ENCODE measurements around the gene RBM15B. TPM values are rescaled to one million over a fixed set of nuclear protein-coding genes. Genes with fewer than 3 reads are reported as not detected.
"Not testable (repeated sequence)": the region's sequence is repeated elsewhere in the genome, so short reads cannot be mapped to it uniquely, and the experiment has no call there.

Gene RBM15B
- polyA plus RNA-seq, 2 of the 4 experiments (the other 2 are of a cell fraction) = 7.9 to 17.0 TPM

DNA sequence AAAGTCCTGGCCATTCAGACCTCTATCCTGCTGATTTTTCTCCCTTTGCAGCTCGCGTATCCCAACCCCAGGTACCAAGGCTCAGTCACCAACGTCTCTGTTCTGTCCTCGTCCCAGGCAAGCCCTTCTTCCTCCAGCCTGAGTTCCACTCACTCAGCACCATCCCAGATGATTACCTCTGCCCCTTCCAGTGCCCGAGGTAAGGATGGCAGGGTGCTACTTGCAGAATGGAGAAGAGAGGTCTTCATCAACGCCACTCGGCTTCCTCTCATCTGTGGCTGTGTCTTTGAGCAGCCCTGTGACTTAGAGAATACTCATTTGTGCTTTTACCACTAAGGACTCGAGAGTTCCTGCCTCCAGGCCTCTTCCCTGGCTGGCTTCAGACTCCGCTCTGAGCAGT is 28.6 kb upstream of the RBM15B start:
- Histone ChIP-seq H3K9me3 (no peaks in the 10 kb centered on the region), H3K4me3 (no peak overlapping the region), H3K4me2 (no peak overlapping the region), H3K27ac (no peak overlapping the region), H3K4me1 (no peaks in the 10 kb centered on the region)
- TF ChIP-seq GATA3 (IDR thresholded peaks at IDR 0.05; ENCODE audit: borderline replicate concordance) = no peak
- TF ChIP-seq FOSL2 (IDR thresholded peaks at IDR 0.05) = no peak
- no peak for TF ChIP-seq FOSL2 (CRISPR knock-in tag; IDR thresholded peaks at IDR 0.05)
- TF ChIP-seq ZNF302 (CRISPR knock-in tag; IDR thresholded peaks at IDR 0.05) = no peak
- no peak for TF ChIP-seq TP53 (CRISPR knock-in tag; IDR thresholded peaks at IDR 0.05)
- TF ChIP-seq CEBPB (IDR thresholded peaks at IDR 0.05) = no peak
- TF ChIP-seq NFE2L2 (conservative IDR thresholded peaks at IDR 0.05; ENCODE audit: low read length) = no peak
- TF ChIP-seq POLR2AphosphoS2 (conservative IDR thresholded peaks at IDR 0.05; ENCODE audit: low read length) = no peak
- TF ChIP-seq ESRRA (IDR thresholded peaks at IDR 0.05; ENCODE audit: borderline replicate concordance, low read length) = no peak
- TF ChIP-seq HDAC2 (IDR thresholded peaks at IDR 0.05) = no peak
- no peak for TF ChIP-seq KDM1A (IDR thresholded peaks at IDR 0.05; ENCODE audit: low read depth)
- no peak for FAIRE-seq
- POLR2A ChIA-PET = no interaction called here
- WGBS (ENCODE audit: missing lambda C conversion rate) = 46% methylated on average over 9 of the region's 9 CpGs
- no peak for ATAC-seq
- no peak for DNase-seq (ENCODE audit: low read depth in 1 of 2, low spot score in 1 of 2)
- CTCF ChIA-PET = interaction anchor here (2.6 kb wide), 1 partner anchor 10 kb away, joined by 9 read pairs; no protein-coding TSS in a partner anchor

DNA sequence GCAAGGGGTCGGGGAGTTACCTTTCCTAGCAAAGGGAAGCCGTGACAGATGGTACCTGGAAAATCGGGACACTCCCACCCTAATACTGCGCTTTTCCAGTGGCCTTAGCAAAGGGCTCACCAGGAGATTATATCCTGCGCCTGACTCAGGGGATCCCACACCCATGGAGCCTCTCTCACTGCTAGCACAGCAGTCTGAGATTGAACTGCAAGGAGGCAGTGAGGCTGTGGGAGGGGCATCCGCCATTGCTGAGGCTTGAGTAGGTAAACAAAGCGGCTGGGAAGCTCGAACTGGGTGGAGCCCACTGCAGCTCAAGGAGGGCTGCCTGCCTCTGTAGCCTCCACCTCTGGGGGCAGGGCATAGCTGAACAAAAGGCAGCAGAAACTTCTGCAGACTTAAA is 22.8 kb upstream of the RBM15B start:
- H3K4me3 ChIP-seq; FAIRE-seq; POLR2A ChIA-PET; H3K4me2 ChIP-seq; ATAC-seq; H3K4me1 ChIP-seq; H3K9me3 ChIP-seq; DNase-seq (ENCODE audit: low read depth in 1 of 2, low spot score in 1 of 2); H3K27ac ChIP-seq: not testable (repeated sequence)
- WGBS (ENCODE audit: missing lambda C conversion rate) = 30% methylated on average over 6 of the region's 8 CpGs
- CTCF ChIA-PET = interaction anchor here (13.9 kb wide), 1 partner anchor 751 kb away, joined by 115 read pairs; the partner anchor contains the start of gene MAPKAPK3

DNA sequence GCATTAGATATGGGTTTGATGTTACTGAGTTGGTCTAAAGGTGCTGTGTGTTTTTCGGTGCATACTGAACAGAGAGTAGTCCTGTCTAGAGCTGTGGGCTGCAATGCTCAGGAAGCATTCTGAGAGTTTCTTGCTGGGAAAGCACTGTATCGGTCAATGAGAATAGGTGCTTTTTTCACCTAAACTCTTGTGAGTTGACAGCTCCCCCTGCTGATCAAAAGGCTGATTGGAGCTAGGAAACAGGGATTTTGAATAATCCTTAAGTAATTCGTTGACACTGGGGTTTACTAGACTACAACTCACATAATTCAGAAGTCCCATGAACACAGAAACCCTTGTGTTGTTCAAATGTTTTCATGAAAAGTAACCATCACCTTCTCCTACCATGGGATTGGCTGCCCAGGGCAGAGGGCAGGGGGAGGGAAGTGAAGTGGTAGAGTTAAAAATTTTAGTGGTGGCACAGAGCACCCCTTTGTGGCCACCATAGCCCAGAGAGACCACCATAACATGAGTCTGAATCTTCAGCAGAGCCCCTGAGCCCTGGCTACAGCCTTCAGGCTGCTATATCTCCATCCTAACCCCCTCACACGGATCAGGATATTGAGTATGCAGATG is 19.0 kb upstream of the RBM15B start:
- H3K4me2 ChIP-seq = no peak overlapping the region
- WGBS (ENCODE audit: missing lambda C conversion rate) = 4% methylated on average over 4 of the region's 4 CpGs
- H3K27ac ChIP-seq = no peak overlapping the region
- FAIRE-seq (no peak), ATAC-seq (peak; percentile 75 to 88), DNase-seq (ENCODE audit: low read depth in 1 of 2, low spot score in 1 of 2) (peak in 1 of 2 experiments; percentile 68)
- POLR2A ChIA-PET = interaction anchor here (0.6 kb wide), 1 partner anchor 708 kb away, joined by 3 read pairs; no protein-coding TSS in a partner anchor
- no peaks in the 10 kb centered on the region for H3K9me3 ChIP-seq
- TF ChIP-seq PHF8 (IDR thresholded peaks at IDR 0.05; ENCODE audit: borderline replicate concordance, low read depth) = no peak
- TF ChIP-seq RAD21 (conservative IDR thresholded peaks at IDR 0.05 in 1 of 2, IDR thresholded peaks at IDR 0.05 in 1 of 2) = peak; percentile 82 to 90
- TF ChIP-seq ZSCAN20 (CRISPR knock-in tag; IDR thresholded peaks at IDR 0.05) = no peak
- no peak for TF ChIP-seq KDM1A (IDR thresholded peaks at IDR 0.05; ENCODE audit: low read depth)
- no peak for TF ChIP-seq POLR2AphosphoS2 (conservative IDR thresholded peaks at IDR 0.05; ENCODE audit: low read length)
- TF ChIP-seq, protein P1, sequence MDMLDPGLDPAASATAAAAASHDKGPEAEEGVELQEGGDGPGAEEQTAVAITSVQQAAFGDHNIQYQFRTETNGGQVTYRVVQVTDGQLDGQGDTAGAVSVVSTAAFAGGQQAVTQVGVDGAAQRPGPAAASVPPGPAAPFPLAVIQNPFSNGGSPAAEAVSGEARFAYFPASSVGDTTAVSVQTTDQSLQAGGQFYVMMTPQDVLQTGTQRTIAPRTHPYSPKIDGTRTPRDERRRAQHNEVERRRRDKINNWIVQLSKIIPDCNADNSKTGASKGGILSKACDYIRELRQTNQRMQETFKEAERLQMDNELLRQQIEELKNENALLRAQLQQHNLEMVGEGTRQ (IDR thresholded peaks at IDR 0.05) = no peak
- TF ChIP-seq, protein P2, sequence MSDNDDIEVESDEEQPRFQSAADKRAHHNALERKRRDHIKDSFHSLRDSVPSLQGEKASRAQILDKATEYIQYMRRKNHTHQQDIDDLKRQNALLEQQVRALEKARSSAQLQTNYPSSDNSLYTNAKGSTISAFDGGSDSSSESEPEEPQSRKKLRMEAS (IDR thresholded peaks at IDR 0.05) = no peak
- TF ChIP-seq, protein P3, sequence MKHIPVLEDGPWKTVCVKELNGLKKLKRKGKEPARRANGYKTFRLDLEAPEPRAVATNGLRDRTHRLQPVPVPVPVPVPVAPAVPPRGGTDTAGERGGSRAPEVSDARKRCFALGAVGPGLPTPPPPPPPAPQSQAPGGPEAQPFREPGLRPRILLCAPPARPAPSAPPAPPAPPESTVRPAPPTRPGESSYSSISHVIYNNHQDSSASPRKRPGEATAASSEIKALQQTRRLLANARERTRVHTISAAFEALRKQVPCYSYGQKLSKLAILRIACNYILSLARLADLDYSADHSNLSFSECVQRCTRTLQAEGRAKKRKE (CRISPR knock-in tag; IDR thresholded peaks at IDR 0.05; ENCODE audit: low read depth) = no peak
- TF ChIP-seq NFE2L2 (conservative IDR thresholded peaks at IDR 0.05; ENCODE audit: low read length) = no peak
- peak; percentile 79 for TF ChIP-seq SMC3 (IDR thresholded peaks at IDR 0.05)
- no peak for TF ChIP-seq HDAC2 (IDR thresholded peaks at IDR 0.05)
- TF ChIP-seq HOXB5 (CRISPR knock-in tag; IDR thresholded peaks at IDR 0.05) = no peak
- TF ChIP-seq, protein P4, sequence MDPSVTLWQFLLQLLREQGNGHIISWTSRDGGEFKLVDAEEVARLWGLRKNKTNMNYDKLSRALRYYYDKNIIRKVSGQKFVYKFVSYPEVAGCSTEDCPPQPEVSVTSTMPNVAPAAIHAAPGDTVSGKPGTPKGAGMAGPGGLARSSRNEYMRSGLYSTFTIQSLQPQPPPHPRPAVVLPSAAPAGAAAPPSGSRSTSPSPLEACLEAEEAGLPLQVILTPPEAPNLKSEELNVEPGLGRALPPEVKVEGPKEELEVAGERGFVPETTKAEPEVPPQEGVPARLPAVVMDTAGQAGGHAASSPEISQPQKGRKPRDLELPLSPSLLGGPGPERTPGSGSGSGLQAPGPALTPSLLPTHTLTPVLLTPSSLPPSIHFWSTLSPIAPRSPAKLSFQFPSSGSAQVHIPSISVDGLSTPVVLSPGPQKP (IDR thresholded peaks at IDR 0.05; ENCODE audit: low read depth, low read length) = no peak
- TF ChIP-seq TFCP2L1 (CRISPR knock-in tag; IDR thresholded peaks at IDR 0.05) = no peak
- TF ChIP-seq RCOR1 (IDR thresholded peaks at IDR 0.05; ENCODE audit: low read depth, low read length) = no peak
- TF ChIP-seq SREBF2 (IDR thresholded peaks at IDR 0.05) = no peak
- no peak for TF ChIP-seq FOSB (CRISPR knock-in tag; IDR thresholded peaks at IDR 0.05)
- TF ChIP-seq FOSL2 (IDR thresholded peaks at IDR 0.05) = no peak
- TF ChIP-seq FOSL2 (CRISPR knock-in tag; IDR thresholded peaks at IDR 0.05) = no peak
- TF ChIP-seq, protein P5, sequence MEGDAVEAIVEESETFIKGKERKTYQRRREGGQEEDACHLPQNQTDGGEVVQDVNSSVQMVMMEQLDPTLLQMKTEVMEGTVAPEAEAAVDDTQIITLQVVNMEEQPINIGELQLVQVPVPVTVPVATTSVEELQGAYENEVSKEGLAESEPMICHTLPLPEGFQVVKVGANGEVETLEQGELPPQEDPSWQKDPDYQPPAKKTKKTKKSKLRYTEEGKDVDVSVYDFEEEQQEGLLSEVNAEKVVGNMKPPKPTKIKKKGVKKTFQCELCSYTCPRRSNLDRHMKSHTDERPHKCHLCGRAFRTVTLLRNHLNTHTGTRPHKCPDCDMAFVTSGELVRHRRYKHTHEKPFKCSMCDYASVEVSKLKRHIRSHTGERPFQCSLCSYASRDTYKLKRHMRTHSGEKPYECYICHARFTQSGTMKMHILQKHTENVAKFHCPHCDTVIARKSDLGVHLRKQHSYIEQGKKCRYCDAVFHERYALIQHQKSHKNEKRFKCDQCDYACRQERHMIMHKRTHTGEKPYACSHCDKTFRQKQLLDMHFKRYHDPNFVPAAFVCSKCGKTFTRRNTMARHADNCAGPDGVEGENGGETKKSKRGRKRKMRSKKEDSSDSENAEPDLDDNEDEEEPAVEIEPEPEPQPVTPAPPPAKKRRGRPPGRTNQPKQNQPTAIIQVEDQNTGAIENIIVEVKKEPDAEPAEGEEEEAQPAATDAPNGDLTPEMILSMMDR (IDR thresholded peaks at IDR 0.05) = peak; percentile 66
- no peaks in the 10 kb centered on the region for H3K4me1 ChIP-seq
- no peak overlapping the region for H3K4me3 ChIP-seq
- CTCF ChIA-PET = interaction anchor here (0.5 to 13.9 kb wide), 26 partner anchors 10 to 1091 kb away, joined by 3 to 115 read pairs (median 4); partner anchors contain the start of genes MANF and MAPKAPK3

All from A549 (cell line).